ENCODE results near the gene FHL3. TPM values are rescaled to one million over a fixed set of nuclear protein-coding genes. Genes with fewer than 3 reads are reported as not detected.

FHL3 gene
- total RNA-seq, 1 donor from 2014 or later = 20.0 TPM

- no peak for TF ChIP-seq CTCF (IDR thresholded peaks at IDR 0.05; ENCODE audit: partially characterized antibody, unreplicated experiment)
- Mint-ChIP-seq H3K4me3 (ENCODE audit: unreplicated experiment) (no peak overlapping the region), H3K27ac (ENCODE audit: unreplicated experiment) (no peak overlapping the region), H3K9me3 (ENCODE audit: unreplicated experiment) (peaks cover 13% of the 10 kb centered on the region), H3K27me3 (ENCODE audit: unreplicated experiment) (peaks cover 17% of the 10 kb centered on the region), H3K36me3 (ENCODE audit: unreplicated experiment) (no peaks in the 10 kb centered on the region), H3K4me1 (ENCODE audit: low read depth, unreplicated experiment) (peaks cover 42% of the 10 kb centered on the region)
- peak; percentile 55 for DNase-seq
Measured at GRCh38 chr1:38050397-38051078, 45.2 kb upstream of the FHL3 start.

GRCh38 chr1:38047603-38048141 is 42.4 kb upstream of the FHL3 start:
- Mint-ChIP-seq H3K4me3 (ENCODE audit: unreplicated experiment) (peak overlapping the region; percentile 86), H3K27ac (ENCODE audit: unreplicated experiment) (no peak overlapping the region), H3K36me3 (ENCODE audit: unreplicated experiment) (no peaks in the 10 kb centered on the region), H3K4me1 (ENCODE audit: low read depth, unreplicated experiment) (peaks cover 19% of the 10 kb centered on the region), H3K27me3 (ENCODE audit: unreplicated experiment) (peaks cover 22% of the 10 kb centered on the region), H3K9me3 (ENCODE audit: unreplicated experiment) (peaks cover 3% of the 10 kb centered on the region)
- DNase-seq = no peak
- no peak for TF ChIP-seq CTCF (IDR thresholded peaks at IDR 0.05; ENCODE audit: partially characterized antibody, unreplicated experiment)

GRCh38 chr1:38046884-38047602 is 41.7 kb upstream of the FHL3 start:
- H3K4me3 Mint-ChIP-seq (ENCODE audit: unreplicated experiment) = peak overlapping the region; percentile 86
- H3K36me3 Mint-ChIP-seq (ENCODE audit: unreplicated experiment) = no peaks in the 10 kb centered on the region
- peaks cover 23% of the 10 kb centered on the region for H3K27me3 Mint-ChIP-seq (ENCODE audit: unreplicated experiment)
- H3K4me1 Mint-ChIP-seq (ENCODE audit: low read depth, unreplicated experiment) = peaks cover 17% of the 10 kb centered on the region
- no peak overlapping the region for H3K27ac Mint-ChIP-seq (ENCODE audit: unreplicated experiment)
- TF ChIP-seq CTCF (IDR thresholded peaks at IDR 0.05; ENCODE audit: partially characterized antibody, unreplicated experiment) = no peak
- H3K9me3 Mint-ChIP-seq (ENCODE audit: unreplicated experiment) = peaks cover 5% of the 10 kb centered on the region
- peak; percentile 94 for DNase-seq

GRCh38 chr1:38046333-38046883 is 41.1 kb upstream of the FHL3 start, which contains the start of gene POU3F1:
Gene POU3F1, minus strand, starts transcription at chr1:38046793. Its CDS starts 50 bp downstream, at chr1:38046743.
- H3K9me3 Mint-ChIP-seq (ENCODE audit: unreplicated experiment) = peaks cover 7% of the 10 kb centered on the region

More at GRCh38 chr1:38046333-38046883, 41.1 kb upstream of the FHL3 start, which contains the start of gene POU3F1:
- DNase-seq = no peak
- no peak within 1 kb of the TSS for H3K27ac Mint-ChIP-seq (ENCODE audit: unreplicated experiment)
- no peaks in the 10 kb centered on the region for H3K36me3 Mint-ChIP-seq (ENCODE audit: unreplicated experiment)
- peak within 1 kb of the TSS; percentile 86 for H3K4me3 Mint-ChIP-seq (ENCODE audit: unreplicated experiment)
- H3K4me1 Mint-ChIP-seq (ENCODE audit: low read depth, unreplicated experiment) = peaks cover 18% of the 10 kb centered on the region
- H3K27me3 Mint-ChIP-seq (ENCODE audit: unreplicated experiment) = peaks cover 25% of the 10 kb centered on the region
- no peak for TF ChIP-seq CTCF (IDR thresholded peaks at IDR 0.05; ENCODE audit: partially characterized antibody, unreplicated experiment)
